GM19043 (cell line): ENCODE results near the gene MCHR2.
A peak's percentile ranks its signal among the peaks of the same experiment; 100 is the strongest.
"Not testable (repeated sequence)": the region's sequence is repeated elsewhere in the genome, so short reads cannot be mapped to it uniquely, and the experiment has no call there.

Experiments used
- ATAC-seq: cut with Tn5 transposase; IDR thresholded peaks from one replicate; pipeline ENCODE4 v1.9.1; 2021; ENCODE audit warnings: low read depth; ENCODE audit not compliant: unreplicated experiment

The MCHR2 gene, protein sequence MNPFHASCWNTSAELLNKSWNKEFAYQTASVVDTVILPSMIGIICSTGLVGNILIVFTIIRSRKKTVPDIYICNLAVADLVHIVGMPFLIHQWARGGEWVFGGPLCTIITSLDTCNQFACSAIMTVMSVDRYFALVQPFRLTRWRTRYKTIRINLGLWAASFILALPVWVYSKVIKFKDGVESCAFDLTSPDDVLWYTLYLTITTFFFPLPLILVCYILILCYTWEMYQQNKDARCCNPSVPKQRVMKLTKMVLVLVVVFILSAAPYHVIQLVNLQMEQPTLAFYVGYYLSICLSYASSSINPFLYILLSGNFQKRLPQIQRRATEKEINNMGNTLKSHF

DNA sequence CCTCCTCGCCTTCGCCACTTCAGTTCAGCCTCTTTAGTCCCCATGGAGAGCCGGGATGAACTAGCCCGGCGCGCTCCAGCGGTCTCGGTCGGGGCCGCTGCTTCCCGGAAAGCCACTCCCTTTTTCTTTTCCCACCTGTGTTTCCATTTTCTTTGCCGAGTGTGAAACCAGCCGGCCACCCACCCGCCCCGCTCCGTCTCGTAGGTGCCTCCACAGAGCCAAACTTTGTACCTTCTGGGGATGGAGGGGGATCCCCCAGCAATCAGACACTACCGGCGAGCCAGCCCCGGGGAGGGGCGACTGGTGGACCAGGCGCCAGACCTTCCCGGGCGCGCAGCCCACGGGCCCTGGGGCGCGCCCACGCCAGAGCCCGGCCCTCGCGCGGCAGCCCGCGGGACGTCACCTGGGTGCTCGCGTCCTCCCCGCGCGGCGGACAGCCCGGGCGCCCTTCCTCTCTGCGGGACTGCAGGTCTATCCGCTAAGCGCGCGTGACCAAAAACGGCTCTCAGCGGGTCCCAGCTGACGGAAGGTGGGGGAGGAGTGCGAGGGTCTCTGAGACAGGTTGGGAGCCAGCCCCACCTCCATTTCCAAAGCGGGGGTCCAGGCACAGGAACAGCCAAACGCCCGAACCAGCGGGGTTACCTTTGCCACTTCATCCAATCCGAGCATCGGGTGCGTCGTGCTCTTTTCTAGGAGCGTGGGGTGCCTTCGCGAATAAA, at the start of gene MCHR2:
Gene MCHR2 (minus strand): TSS at position 691 of the 719 bp plus-strand sequence. CDS start 38,076 bp downstream, outside the sequence.
- no peak for ATAC-seq

DNA sequence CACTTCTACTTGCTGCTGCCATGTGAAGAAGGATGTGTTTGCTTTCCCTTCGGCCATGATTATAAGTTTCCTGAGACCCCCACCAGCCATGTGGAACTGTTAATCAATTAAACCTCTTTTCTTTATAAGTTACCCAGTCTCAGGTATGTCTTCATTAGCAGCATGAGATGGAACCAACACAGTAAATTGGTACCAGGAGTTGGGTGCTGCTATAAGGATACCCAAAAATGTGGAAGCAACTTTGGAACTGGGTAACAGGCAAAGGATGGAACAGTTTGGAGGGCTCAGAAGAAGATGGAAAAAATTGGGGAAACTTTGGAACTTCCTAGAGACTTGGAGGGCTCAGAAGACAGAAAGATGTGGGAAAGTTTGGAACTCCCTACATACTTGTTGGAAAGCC, 44.5 kb upstream of the MCHR2 start:
- ATAC-seq: not testable (repeated sequence)

DNA sequence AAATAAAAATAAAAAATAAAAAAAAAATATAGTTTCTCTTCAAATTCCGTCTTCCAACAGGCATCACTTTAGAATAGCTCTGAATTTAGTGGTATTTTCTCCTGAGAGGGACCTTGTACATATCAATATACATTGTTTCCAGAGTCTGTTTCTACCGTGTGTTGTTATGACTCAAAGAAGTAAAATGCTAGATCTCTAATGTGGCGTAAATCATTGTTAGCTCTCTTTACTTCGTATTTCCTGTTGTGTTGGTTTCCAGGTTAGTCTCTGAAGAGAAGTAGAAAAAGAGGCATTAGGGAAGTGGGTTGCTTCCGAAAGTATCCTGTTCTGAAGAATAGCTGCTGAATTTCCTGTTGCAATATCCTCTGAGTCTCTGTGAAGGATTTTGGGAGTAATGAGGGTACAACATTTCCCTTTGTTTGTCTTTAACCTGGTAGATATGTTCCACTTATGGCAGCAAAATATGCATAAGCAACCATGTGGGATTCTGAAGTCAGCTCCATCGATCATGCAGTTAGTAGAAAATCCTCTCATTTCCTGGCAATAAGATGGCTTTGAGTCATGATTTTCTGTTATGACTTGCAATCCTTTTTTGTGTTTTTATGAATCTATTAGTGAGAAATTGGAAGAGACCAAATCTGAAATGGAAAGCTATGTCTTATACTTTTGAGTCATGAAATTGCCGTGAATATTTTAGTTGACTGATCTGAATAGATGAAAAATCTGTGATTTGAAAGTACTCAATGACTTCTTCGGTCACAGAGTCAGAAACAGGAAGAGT, 42.0 kb upstream of the MCHR2 start:
- peak; percentile 73 for ATAC-seq

DNA sequence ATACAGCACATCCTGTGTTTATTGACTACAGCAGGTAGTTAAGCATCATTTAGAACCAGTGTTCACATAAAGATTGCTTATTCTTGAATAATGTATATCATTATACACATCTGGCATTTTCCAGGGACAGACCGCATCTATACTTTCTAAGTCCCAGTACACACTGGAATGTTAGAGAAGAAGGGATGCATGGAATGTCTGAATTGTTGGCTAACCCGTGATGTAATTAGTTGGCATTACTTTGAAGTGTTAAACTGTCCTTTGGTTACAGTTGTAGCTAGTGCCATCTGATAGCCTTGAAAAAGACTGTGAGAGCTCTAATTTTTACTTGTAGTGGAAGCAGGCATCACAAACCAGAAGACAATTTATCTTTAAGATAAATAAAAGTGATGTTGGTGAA, 29.8 kb upstream of the MCHR2 start:
- no peak for ATAC-seq

DNA sequence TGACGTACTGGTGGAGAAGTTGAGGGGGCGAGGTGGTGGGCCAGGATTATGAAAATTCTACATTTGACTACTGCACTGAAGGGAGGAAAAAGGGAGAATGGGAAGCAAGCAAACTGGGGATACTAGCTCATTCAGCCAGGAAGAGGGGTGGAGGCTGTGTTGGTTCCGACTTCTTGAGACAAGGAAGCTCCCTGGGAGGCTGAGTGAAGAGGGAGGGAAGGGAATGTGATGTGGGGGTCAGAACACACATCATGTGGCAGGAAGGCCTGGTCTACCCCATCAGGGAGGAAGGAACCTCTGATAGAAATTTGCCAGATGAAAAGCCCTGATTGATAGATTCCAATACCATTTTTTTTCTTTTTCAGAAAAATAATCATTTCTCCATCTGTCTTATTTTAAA, 28.8 kb upstream of the MCHR2 start:
- ATAC-seq: no peak

DNA sequence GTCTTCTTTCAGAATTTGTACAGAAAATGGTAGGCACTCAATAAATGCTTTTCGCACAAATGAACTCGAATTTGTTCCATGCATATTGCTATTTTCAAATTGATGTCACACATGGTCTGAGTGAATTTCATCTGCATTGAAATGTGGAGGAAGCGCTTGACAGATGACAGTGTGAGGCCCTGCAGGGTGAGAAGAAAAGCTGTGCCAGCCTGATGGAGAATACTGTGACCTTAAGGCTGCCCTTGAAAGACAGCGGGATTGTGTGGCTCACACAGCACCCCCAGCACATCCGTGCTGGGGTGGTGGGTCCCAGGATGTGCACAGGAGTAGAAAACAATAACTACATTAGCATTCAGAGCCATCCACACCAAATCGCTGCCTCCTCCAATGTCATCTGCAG, 14.8 kb upstream of the MCHR2 start:
- ATAC-seq: no peak

DNA sequence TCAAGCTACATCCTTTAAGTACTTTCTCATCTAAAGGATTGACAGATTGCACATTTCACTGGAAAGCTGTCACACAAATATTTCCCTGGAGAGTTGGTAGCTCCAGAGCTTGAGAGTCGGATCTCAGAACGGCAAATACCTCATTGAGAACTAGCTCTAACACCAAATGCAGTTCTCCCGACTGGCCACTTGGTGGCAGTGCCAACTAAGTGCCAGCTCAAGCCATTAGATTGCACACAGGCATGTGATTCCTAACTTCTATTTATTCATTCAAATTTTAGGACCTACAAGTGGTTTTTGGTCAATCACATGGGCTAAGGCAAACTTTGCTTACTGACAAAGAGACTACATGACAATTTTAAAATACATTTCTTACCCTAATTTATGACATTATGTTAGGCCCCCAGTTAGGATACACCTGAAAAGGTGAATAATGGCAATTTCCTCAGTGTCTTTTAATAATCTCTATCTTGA, 7.9 kb upstream of the MCHR2 start:
- ATAC-seq: peak; percentile 98

DNA sequence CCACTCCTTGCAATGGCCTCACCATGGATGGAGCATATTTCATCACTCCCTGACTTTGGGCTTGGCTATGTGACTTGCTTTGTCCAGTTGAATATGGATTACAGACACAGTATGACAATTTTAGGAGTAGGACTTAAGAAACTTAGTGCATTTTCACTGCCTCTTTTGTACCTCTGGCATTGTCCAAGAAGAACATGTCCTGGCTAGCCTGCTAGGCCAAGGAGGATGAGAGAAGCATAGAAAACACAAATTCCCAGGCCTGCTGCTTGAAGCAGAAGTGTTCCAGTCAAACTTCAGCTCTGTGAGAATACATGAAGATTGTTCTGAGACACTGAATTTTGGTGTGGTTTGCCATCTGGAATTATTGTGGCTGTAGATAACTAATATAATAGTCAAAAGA, 3.1 kb upstream of the MCHR2 start:
- no peak for ATAC-seq

DNA sequence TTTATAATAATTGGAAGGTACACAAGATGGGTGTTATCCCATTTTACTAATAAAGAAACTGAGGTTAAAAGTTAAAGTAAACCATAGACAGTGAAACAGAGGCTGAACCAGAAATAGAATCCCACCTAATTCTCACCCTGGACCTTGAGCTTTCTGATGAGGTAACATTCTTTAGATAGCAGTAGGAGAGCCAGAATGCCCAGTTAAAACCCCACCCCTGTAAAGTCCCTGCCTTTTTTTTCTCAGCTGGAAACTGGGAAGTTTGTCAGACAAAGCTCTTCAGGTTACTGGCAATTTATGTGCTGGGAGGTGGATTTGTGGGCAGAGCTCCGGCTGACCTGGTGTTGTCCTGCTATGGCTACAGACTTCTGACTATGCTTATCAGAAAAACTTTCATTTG, 1.9 kb upstream of the MCHR2 start:
- no peak for ATAC-seq

DNA sequence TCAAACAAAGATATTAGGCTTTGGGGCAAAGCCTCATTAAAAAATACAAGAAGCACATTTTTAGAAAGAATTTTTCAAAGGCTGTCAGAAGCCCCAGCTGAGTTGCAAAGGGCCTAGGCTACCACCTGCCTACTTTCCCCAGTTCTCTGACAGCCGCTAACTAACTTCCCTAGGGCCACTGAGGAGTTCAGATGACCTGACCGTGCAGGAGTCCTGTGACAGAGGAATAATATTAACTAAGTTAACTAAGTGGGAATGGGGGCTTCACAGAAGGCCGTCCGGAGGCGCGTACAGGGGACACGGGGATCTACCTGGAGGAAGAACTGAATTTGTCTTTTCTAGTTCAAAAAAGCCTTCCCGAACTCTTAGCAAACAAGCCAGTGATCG, 884 bp downstream of the MCHR2 start:
- ATAC-seq: no peak

DNA sequence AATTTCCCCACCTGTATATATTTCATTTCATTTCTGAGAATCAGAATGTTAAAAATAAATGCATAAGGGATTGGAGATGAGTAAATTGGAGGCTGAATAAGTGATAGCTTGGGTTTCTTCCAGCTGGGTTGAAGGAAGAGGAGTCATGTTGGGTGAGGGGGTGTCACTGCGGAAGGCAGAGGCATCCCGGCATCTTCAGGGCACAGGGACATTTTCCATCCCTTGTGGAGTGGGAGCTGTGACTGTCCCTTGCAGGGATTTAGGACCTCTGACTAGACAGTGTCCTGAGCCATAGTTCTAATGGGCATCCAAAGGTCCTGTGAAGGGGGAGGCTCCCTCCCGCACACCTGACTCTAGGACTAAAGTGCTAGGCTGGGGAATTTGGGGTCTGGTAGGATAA, 2.1 kb downstream of the MCHR2 start:
- ATAC-seq: no peak

DNA sequence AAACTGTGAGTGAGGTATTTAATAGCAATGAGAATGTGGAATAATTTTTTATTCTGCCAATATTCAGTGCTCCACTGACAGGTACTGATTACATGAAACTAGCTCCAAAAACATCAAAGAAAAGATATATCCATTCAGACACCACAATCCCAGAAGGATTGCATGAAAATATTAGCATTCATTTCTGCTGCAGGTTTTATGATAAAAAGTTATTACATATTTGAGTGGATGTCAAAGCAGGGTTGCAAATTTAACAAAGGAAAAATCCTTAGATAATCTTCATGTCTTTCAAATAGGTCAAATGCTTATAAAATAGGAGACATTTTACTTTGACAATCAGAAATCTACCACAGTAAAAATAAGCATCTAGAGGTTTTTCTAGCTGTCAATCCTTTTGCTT, 13.3 kb downstream of the MCHR2 start:
- no peak for ATAC-seq

DNA sequence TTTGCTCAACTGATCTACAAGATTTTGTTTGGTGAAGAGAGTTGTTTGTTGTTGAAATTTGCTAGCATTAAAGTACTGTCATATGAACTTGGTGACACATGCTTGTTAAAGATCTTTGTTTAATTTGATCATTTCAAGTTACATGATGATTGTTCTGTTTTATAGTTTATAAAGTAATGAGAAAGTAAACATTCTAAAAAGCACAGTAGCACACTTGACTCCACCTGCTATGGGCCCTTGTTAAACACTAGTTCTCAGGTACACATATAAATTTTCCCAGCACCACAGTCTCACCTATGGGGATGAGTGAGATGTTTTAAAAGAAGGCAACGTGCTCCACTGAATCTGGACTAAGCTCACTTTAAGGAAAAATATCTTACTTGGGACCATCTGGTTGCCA, 14.1 kb downstream of the MCHR2 start:
- no peak for ATAC-seq

DNA sequence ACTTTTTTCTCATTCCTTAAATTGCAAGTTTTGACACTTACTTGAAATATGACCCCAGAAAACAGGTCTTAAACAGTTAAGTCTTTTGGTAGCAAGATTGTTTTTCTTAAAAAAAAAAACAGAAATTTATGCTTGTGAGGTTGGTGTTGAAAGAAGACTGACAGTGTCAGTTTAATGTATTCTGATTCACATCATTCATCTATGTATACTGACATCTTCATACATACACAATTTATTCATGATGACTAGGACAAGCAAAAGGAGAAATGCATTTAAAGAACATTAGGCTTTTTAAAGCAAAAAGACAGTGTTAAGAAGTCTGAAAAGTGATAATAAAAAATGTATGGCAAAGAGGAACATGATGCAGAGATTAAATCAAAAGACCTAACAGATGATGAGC, 27.0 kb downstream of the MCHR2 start:
- no peak for ATAC-seq

DNA sequence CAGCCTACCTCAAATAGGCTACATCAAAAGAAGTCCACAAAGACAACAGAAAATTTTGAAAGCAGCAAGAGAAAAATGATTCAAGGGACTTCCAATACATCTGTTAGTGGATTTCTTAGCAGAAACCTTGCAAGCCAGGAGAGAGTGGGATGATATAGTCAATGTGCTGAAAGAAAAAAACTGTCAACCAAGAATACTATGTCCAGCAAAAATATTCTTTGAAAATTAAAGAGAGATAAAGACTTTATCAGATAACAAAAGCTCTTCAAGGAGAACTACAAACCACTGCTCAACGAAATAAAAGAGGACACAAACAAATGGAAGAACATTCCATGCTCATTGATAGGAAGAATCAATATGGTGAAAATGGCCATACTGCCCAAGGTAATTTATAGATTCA, 34.0 kb downstream of the MCHR2 start:
- no peak for ATAC-seq

DNA sequence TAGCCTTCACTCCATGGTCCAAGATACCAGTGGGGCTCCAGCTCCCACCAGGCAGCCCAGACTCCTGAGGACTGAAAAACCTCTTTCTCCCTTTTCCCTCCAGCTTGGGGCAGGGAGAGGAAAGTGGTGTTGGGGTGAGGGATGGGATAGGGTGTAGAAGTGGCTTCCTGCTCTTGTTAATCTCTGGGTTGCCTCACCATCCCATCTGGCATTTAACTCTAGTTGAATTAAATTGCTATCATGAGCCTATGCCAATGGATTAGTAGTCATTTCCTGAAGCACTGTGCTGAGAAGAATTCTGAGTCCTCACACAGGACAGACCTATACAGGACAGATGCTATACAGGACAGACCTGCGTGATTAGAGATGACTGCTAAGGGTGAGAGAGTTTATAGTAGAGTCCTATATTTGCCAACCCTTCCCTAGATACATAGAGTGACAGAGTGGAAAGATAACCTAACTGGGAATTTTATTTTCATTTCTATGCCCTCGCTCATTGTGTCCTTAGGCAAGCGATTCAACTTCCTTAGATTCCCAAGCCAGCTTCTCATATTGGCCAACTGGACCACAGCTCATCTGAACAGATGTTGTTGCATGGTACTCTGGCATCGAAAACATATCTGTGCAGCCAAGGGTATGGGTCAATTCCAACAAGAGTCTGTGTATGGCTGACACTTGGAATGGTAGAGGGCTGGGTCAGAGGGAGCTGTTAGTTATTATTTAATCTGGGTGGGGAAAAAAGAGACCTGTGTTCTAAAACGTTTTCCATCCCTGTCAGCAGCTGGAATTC, 42.8 kb downstream of the MCHR2 start:
- ATAC-seq: no peak

DNA sequence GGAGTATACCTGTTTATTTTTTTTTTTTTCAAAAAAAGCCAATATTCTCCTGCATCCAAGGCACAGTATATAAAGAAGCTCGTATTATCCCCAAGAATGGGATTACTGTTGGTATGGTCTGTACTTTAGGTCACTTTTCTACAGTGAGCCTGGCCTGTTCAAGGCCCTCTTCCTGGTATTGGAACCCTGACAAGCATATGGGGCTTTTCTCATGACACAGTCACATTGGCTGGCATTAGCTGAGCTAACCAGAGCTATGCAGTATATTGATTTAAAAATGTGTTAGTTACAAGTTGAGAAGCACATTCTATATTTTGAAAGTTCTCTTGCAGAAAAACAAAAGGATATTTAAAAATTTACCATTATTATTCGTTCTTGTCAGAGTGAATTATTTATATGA, 48.0 kb downstream of the MCHR2 start:
- ATAC-seq: no peak

DNA sequence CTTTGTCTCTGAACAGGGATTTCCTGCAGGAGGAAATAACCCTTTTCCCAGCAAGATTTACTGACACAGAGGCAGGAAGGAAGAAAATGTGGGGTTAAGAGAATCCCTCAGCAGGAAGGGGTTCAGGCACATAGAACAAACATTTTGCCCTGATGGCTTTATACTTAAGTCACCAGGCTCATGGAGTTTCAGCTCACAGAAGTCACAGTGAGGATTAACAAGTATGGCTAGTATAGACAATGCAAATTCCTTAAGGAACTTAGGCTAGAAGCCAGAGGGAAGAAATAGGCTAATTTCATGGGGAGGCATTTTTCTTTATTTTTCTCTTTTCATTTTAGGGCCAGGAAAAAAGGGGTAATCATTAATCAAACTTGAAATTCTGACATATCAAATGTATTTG, 50.2 kb downstream of the MCHR2 start:
- no peak for ATAC-seq

DNA sequence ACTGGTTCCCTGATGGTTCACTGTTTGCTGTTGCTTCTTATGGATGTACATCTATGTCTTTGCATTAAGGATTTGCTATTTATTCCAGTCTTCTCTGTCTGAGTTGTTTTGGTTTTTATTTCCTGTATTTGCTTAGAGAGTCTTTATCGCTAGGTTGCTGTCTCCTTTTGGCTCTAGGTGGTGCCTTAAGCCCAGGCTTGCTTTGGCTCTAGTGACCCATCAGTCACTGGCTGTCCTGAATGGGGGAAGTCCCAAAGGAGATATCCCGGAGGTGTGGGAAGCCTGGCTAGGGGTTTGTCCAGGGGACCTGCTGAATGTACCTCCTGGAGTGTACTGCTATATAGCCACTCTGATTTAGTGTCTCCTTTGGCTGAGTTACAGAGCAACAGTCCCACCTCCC, 53.4 kb downstream of the MCHR2 start:
- ATAC-seq: no peak

DNA sequence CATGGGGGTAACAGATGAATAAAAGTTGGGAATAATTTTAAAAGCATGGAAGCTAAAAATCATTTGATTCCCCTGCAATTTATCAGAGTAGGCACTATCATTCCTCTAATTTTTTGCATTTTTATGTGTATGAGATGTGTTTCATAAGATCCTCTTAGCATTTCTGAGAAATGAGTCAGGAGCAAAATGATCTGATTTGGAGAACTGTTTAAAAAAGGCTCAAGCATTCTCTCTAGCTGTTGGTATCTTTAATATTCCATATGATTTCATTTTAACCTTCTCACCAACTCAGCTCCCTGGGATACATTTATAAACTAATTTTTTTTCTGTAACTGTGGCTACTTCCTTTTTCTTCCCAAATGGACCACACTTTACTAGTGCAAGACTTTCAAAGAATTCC, 60.9 kb downstream of the MCHR2 start:
- ATAC-seq: no peak

DNA sequence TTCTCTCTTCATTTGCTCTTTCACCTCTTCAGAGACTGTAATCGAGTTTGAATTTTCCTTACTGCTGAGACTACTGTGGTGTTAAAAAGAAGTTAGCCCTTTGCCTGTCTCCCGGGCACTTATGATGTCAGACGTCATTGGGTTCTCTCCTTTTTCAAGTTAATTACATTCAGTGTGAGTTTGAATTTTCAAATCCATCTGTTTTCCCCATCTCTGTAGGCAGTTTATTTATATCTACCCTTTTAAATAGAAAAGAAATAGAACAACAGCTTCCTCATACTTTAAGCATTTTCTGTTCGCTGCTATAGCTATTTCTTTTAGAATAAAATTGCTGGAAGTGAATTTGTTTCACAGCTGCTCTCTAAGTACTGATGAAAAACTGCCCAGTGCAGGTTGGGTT, 81.4 kb downstream of the MCHR2 start:
- no peak for ATAC-seq
